SW480 (cell line): ENCODE data around the gene RNF19B.

Source experiments
- DNase-seq: peaks from one replicate; pipeline ENCODE4 v3.0.0-alpha.2; 2016; ENCODE audit warnings: low spot score

Gene RNF19B

DNA sequence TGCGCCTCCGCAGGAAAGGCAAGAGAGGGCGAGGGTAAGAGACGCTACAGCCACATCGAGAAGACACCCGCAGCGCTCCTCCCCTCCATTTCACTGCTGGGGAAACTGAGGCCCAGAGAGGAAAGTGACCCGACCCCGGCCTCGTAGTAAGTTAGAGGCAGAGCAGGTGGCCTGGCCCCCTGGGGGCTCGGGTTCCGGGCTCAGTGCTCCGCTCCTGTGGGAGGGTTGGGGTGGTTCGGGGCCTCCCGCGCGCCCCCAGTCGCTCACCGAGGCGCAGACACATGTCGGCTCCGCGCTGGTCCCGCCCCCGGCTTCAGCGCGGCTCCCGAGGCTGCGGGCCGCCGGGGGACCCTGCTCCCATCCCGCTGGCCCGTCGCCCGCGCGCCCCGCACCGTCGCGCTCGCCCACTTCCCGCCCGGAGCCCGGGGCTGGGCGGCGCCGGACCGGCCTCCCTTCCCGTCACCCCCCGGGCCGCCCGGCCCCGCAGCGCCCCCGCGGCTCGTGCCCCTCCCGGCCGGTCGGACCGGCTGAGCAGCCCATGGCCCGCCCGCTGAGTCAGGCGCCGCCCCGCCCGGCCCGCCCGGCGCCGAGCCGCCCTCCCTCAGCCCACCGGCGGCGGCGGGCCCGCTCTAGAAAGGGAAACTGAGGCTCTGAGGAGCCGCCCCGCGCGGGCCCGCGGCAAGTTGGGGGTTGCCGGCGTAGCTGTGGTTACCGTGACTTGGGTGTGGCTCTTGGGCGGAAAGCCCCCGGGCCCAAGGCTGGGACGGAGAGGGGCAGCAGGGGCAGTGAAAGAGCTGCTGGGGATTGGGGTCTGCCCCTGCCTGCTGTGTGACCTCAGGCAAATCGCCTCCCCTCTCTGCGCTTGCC is 63.4 kb downstream of the RNF19B start, which contains the start of gene TMEM54:
TMEM54 (minus strand) TSS at position 434 of the 867 bp plus-strand sequence; CDS start at position 283, 151 bp downstream.
- DNase-seq = no peak

DNA sequence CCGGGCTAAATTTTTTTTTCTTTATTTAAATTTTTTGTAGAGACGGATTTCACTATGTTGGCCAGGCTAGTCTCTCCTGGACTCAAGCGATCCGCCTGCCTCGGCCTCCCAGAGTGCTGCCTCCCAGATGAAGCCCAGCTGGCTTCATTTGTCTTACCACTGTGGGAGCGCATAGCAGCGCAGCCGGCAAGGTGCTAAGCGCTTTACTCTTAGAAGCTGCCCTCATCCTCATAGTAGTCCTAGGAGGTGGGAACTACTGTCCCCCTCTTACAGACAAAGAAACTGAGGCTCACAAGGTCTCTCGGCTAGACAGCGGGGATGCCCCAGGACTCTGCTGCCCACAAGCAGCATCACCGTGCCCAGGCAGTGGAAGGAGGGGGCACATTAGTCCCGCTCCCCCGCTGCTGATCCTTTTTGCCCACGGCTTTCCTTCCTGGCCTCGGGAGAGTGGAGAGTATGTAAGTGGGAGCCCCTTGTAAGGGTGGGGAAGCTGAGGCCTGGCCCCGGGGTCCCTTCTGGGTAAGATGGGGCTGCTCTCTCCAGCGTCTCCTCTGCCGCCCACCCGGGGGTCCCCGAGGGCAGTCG is 64.1 kb downstream of the RNF19B start:
- DNase-seq = no peak

DNA sequence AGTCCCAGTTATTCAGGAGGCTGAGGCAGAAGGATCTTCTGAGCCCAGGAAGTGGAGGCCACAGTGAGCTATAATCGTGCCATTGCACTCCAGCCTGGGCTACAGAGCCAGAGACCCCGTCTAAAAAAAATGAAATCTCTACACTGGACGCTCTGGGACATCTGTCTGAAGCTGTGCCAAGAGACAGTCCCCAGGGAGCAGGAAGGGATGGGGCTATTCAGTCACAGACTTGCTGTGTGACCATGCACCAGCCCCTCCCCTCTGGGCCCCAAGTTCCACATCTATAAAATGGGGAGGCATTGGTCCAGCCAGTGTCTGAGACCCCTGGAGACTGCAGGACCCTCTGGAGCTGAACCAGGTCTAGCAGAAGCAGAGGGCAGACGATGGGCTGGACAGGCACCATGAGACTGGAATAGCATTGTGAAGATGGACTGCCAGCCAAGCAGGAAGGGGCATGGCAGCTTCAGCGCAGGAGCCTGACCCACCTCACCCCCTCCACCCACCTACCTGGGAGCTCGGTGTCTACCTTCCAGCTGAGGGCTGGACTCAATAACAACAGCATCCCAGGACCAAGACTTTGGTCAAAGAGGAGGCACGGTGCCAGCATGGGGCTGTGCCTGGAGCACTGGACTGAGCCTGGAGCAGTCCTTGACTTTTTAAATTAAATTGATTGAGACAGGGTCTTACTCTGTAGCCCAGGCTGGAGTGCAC is 64.9 kb downstream of the RNF19B start:
- no peak for DNase-seq

DNA sequence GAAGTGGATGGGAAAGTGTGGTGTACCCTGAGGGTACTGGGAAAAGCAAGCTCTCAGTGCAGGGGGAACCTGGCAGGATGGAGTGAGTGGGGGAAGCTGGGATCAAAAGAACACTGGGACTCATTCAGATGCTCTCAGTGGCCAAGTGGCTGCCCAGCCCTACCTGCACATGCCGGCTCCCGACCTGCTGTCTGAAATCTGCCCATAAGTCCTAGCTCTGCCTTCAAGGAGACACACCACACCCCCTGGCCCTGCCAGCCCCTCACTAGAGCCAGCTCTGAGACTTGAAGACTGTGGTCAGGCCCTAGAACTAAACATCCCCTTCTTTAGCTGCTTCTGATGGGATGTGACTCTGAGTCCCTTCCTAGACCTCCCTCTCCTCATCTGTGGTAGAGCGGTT is 65.7 kb downstream of the RNF19B start:
- no peak for DNase-seq

DNA sequence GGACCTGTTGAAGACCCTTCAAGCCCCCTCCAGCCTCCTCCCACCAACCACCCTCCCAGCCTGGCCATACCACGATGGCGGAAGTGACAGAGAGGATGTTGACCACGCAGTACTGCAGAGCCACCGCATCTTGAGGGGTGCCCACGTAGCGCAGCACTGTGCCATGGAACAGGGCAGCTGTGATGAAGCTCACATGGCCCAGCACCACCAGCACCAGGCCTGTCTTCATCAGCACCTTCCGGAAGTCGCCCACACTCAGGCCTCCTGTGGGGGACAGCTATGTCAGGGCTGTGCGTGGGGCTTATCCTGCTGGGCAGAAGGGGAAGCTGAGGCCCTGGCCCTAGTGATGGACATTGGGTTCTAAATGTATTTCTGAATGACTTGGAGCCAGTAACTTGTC is 66.6 kb downstream of the RNF19B start:
- no peak for DNase-seq

DNA sequence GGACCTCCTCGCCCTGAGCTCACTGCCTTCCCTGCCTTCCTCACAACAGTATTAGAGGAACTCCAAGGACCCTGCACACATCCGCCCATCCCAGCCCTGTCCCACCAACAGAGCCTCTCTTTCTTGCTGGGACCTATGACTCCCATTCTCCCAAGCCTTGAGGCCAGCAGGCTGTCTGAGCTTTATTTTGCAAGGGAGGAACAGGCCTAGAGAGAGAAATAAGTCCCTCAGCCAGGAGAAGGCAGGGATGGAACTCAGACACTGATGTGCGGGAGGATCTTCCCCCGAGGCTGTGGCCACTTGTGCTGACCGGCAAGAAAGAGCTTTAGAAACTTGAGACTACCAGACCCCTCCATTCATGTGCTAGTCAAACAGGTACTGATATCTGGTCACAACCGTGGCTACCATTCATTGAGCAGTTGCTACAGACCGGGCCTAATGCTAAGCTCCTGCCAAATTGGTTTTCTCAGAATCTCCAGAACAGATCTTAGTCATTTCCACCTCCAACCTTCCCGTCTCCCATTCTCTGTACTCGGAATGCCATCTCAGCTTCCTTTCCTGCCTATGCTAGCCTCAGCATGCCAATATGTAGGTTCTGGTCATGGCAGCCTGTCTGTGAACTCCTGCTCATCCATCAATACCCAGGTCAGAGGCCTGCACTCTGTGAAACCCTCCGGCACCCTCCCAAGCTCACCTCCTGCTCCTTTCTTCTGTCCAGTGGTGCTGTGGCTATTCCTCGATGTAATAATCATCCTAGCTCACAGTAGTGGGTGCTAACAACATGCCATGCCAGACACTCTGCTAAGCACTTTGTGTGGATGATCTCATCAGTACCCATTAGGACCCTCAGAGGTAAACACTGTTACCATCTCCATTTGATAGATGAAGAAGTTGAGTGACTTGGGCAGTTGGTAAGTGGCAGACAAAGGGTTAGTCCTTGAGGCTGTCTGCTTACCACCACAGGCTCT is 67.2 kb downstream of the RNF19B start:
- DNase-seq = no peak

DNA sequence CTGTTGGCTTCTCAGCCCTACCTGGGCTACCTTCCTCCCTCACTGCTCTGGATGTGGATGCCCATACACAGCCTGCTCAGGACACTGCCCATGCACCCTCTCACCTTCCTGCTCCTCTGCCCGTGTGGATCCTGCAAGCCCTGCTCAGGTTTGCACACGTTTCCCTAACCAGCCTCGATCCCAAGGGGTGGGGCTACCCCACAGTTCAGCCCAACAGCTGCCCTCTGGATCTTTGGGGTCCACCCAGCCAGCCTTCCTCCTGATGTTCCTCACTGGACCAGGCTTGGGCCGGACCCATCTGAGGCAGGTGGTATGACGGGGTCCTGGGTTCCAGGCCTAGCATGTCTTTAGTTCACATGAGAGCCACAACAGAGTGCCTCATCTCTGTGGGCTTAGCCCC is 68.2 kb downstream of the RNF19B start:
- DNase-seq = no peak

DNA sequence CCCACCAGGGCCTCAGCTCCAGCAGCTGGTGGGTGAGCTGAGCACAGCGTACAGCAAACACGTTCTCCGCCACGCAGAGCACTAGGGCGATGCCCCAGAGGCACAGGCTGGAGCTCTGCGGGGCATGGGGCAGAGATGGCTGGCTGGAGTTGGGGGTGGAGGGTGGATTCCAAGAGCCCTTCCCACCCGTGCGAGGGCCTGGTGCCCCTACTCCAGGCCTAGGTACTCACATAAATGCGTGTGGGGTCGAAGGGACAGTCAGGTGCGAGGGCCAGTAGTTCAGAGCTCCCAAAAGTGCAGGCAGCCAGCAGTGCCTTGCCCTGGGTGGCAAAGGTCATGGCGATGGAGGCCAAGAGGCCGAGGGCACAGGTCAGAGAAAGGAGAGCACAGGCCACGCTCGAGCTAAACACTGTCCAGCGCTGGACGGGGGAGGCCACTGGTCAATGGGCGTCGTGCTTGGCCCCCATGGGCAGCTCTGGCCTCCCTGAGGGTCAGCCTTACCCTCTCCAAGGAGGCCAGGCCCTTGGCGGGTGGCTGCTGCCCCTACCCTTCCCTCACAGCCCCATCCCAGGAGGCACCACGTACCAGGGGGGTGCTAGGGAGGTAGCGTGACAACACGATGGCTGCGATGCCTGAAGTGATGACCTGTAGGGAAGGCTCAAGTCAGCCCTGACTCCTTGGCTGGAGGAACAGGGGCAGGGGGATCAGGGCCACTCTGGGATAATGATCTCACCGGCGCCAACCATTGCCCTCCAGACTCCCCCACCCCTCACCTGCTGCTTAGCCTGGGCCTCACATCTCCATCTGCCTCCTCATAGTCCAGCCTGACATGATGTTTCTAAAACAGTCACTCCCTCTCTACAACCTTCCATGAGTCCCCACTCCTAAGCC is 69.0 kb downstream of the RNF19B start:
- no peak for DNase-seq

DNA sequence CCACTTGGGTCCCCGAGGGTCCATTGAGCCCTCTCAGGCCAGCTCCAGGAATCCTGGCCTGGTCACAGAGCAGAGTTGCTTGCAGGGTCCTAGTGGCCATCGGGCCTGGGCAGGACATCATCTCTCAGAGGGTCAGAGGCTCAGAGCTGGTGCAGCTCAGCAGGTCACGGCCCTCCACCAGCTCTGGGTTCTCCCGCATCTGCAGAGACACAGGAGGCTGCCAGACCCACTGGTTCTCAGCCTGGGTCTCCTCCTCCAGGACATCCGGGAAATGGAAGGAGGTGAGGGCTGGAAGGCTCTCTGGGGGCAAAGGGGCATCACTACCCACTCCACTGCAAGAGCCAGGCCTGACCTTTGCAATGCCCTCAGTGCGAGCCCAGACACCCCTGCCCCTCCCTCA is 69.9 kb downstream of the RNF19B start:
- no peak for DNase-seq

DNA sequence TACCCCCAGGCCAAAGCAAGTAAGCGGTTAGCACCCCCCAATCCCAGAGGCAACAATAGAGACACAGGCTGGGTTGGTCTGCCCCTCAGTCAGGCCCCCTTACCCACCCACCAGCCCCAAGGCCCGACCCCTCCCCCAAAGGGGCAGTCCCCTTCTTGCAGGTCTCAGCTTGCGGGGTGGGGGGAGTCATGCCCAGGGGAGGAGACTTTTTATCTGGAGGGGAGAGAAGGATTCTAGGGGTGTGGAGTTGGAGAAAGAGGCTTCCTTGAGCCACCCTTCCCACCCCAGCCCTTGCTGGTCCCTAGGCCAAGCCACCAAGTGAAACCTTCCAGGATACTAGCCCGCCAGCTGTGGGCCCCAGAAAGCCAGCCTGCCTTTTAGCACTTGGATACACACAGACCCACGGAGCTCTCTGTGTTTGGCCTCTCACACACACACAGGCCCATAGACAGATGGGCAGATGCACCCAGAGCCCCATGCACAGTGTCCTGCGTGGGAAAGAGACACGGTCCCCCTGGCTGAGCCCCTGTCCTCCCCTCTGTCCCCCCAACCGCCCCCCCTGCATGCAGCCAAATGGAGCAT is 70.5 kb downstream of the RNF19B start:
- no peak for DNase-seq

DNA sequence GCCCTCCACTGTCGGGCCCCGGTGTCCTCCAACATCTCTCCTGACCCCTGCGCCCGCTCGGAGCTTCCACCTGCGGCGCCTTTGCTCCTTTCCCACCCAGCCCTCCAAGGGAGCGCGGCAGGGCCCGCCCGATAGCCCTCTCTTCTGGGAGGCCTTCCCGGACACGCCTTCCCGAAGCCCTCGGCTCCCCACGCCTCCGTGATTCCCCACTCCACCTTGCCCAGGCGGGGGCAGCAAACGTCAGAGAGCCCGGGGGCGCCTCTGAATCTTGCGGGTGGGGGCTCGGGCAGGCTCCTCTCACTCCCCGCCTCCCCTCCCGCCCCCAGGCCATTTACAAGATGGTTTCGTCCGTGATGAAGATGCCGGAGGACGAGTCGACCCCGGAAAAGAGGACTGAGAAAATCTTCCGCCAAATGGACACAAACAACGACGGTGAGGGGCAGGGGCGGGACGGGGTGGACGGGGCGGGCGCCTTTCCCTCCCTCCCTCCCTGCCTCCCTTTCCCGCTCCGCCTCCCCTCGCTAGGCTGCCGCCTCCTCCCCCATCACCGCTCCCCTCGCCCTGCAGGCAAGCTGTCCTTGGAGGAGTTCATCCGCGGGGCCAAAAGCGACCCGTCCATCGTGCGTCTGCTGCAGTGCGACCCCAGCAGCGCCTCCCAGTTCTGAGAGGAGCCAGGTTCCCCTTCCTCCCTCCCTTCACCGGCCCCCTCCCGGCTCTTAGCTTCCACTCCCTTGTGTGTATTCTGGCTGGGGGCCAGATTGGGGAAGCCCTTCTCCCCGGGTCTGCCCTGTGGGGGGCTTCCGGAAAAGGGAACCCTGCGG is 71.2 kb downstream of the RNF19B start:
- peak; percentile 37 for DNase-seq

DNA sequence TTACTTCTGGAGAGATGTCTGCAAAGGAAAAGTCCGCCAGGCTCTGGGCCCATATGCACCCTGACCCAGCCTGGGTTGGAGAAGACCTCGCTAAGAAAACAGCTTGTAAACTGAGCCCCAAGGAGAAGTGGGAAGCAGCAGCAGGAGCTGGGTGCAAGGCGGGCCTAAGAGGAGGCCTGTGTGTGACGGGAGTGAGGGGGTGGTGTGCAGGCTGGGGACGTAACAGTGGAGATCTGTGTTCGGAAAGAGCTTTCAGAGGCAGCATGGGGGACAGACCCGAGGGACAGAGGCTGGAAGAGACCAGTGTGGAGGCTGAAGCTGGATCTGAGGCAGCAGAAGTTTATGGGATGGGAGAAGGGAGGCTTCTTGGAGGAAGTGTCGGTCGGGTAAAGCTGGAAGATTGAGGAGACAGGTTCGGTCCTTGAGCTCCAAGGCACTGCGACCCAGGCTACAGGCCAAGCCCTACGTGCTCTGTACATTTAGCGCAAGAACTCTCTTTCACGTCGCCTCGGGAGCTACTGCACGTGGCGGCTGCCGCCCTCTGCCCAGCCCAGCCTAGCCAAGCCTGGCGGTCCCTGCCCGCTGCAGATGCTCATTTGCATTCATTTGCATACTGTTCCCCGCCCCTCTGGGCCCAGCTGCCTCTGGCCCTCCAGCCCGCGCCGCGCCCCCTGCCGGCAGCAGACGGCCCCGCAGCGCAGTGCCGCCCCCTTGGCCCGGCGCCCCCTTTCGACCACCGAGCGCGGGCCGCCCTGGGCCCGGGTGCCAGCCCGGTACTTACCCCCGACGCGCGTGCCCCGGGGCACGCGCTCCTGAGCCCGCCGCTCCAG is 72.0 kb downstream of the RNF19B start:
- peak; percentile 66 for DNase-seq

DNA sequence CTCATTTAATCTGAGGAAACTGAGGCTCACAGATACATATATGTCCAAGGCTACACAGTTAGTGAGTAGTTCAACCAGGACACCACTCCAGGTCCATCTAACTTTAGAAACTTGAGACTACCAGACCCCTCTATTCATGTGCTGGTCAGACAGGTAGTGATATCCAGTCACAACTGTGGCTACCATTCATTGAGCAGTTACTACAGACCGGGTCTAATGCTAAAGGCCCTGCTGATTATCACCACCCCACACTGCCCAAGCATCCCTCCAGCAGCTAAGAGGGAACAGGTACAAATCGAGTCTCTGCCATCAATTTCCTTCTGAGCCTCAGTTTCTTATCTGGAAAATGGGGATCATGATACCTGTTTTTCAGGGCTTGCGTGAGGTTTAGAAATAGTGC is 73.0 kb downstream of the RNF19B start:
- no peak for DNase-seq

DNA sequence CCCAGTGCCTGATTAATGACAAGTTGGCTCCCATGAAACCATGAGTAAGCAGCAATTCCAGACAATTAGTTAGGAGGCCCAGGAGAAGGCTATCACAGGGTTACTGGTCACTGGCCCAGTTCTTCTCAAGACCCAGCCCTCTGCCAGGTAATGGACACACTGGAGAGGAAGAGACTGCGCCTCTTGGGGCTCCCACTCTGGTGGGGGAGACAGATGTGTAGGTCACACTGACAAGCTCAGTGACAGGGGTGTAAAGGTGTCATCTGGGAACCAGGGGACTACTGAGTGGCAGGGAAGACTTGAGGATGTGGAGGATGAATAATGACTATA is 73.4 kb downstream of the RNF19B start:
- DNase-seq = no peak

DNA sequence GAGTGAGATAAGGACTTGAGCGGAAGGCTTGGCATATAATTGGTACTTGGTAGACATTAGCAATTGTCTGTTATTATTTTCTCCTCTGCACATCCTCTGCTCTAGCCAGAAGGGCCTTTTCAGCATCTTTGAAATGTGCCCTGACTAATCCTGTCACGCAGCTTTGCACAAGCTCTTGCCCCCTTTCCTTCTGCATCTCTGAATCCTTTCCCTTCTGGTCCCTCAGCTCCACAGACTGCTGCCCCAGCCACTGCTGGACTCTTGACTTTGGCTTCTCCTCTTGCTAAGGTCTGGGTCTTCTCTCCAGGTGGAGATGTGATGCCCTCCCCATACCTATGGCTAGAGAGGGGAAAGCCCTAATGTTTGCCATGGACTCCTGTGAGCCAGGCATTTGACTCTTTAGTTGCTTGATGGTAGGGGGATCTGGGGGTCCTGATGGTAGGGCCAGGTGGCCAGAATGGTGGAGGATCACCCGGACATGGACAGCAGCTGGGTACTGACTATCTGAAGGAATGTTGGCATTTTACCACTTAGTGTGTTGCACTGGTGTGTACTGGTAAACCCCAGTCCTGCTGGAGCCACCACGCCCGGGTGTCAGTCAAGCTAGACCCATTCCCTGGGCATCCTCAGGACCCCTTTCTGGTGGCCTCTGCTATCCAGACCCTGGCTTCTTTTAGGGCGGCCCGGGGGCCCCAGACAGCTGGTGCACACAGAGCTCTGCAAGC is 73.9 kb downstream of the RNF19B start:
- DNase-seq = no peak

DNA sequence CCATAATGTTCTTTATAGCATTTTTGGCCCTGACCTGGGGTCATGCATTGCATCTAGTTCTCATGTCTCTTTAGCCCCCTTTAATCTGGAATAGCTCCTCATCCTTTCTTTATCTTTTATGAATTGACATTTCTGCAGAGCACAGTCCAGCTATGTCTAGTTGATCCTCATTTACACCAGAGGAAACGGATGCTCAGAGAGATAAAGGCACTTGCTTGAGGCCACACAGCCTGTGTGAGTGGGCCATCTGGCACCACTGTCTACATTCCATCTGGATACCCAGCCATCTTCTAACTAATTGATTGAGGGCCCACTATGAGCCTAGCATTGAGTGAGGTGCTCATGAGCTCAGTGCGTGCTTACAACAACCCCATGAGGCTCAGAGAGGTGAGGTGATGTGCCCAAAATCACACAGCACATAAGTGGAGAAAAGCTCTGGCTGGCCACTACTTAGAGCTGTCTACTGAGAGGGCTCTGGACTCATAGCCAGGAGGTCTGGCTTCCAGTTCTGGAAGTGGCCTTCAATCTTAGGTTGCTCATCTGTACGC is 74.8 kb downstream of the RNF19B start:
- no peak for DNase-seq

DNA sequence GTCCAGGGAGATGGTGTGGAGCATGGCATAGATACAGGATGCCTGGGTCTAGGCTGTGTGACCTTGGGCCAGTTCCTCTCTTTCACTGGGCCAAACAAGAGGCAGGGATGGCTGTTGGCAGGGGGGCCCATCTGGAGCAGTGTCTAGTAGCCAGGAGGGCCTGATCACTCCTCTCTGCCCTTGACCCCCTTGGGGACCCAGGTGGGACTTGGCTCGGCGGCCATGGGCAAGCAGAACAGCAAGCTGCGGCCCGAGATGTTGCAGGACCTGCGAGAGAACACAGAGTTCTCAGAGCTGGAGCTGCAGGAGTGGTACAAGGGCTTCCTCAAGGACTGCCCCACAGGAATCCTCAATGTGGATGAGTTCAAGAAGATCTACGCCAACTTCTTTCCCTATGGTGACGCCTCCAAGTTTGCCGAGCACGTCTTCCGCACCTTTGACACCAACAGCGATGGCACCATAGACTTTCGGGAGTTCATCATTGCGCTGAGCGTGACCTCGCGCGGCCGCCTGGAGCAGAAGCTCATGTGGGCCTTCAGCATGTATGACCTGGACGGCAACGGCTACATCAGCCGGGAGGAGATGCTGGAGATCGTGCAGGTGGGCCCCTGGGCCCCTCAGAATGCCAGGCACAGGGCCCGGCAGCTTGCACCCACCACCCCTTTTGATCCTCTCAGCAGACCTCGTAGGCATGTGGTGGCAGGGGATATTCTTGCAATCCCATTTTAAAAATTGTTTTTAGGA is 75.8 kb downstream of the RNF19B start:
- no peak for DNase-seq
